Ascending aorta (tissue), 2 donors: ENCODE measurements around the gene HTT. TPM values are rescaled to one million over a fixed set of nuclear protein-coding genes. Genes with fewer than 3 reads are reported as not detected.

Experiments used
- DNase-seq, 2 donors: peaks; one replicate each; pipeline ENCODE4 v3.0.0-alpha.2; 2019; ENCODE audit warnings: low spot score in 2 of 2
- H3K27ac ChIP-seq, 2 donors: fragments of 200-600 bp; sonication (generic); one replicate each; pipeline ENCODE4 v1.5.1; 2016 to 2017; ENCODE audit warnings: mild to moderate bottlenecking in 1 of 2
- H3K27me3 ChIP-seq: fragments of 200-600 bp; sonication (generic); one replicate; pipeline ENCODE4 v1.5.1; 2017
- H3K36me3 ChIP-seq, 2 donors: fragments of 200-600 bp; sonication (generic); one replicate each; pipeline ENCODE4 v1.5.1; 2016
- H3K4me1 ChIP-seq, 2 donors: fragments of 200-600 bp; sonication (generic); one replicate each; pipeline ENCODE4 v1.5.1; 2016 to 2017; ENCODE audit warnings: mild to moderate bottlenecking in 1 of 2
- H3K4me3 ChIP-seq, 2 donors: fragments of 200-600 bp; sonication (generic); one replicate each; pipeline ENCODE4 v1.5.1; 2016 to 2017; ENCODE audit warnings: mild to moderate bottlenecking in 1 of 2
- H3K9me3 ChIP-seq, 2 donors: fragments of 200-600 bp; sonication (generic); one replicate each; pipeline ENCODE4 v1.5.1; 2016
- CTCF ChIP-seq, 3 experiments: fragments of 200-600 bp in 2 of 3; fragments of 450-650 bp in 1 of 3; sonication (generic) in 2 of 3; IDR thresholded peaks; one replicate each; pipeline ENCODE4 v1.5.1; 2016 to 2019; ENCODE audit warnings: antibody characterized with exemption in 3 of 3, mild to moderate bottlenecking in 1 of 3, moderate library complexity in 1 of 3
- intact Hi-C: fragments of 100-400 bp; cut with DNase I; formaldehyde crosslinking; loops from one replicate; pipeline ENCODE4 v1.15.1; 2023
- total RNA-seq: library from RNA; depleted of rRNA; stranded (reverse); fragments of >200 nt; gene quantifications from one replicate; pipeline ENCODE4 v1.1.0, GENCODE V29; 2016

The HTT gene
- total RNA-seq, 1 donor from 2014 or later: 23.7 TPM

GRCh38 chr4:3248178-3248480 lies 173.6 kb downstream of the HTT start:
- Histone ChIP-seq H3K9me3 (no peaks in the 10 kb centered on the region), H3K27ac (no peak overlapping the region), H3K4me1 (no peaks in the 10 kb centered on the region), H3K27me3 (no peaks in the 10 kb centered on the region), H3K4me3 (no peak overlapping the region), H3K36me3 (peaks cover 0 to under 1% of the 10 kb centered on the region in 2 donors)
- no peak for TF ChIP-seq CTCF (IDR thresholded peaks at IDR 0.05)
- intact Hi-C loops: no loop called here
- DNase-seq: no peak

- no peak for TF ChIP-seq CTCF (IDR thresholded peaks at IDR 0.05)
- no peaks in the 10 kb centered on the region for H3K27me3 ChIP-seq
- no peaks in the 10 kb centered on the region for H3K9me3 ChIP-seq
- no peaks in the 10 kb centered on the region for H3K4me1 ChIP-seq
- H3K4me3 ChIP-seq: no peak within 1 kb of the TSS
- H3K36me3 ChIP-seq: peaks cover 0 to 4% of the 10 kb centered on the region in 2 donors
- intact Hi-C loops: no loop called here
- H3K27ac ChIP-seq: no peak within 1 kb of the TSS
- no peak for DNase-seq
Measured at GRCh38 chr4:3248811-3249661, 174.6 kb downstream of the HTT start, which contains the start of gene MSANTD1. MSANTD1 (plus strand) TSS chr4:3249159; CDS start chr4:3249223, 64 bp downstream.

- intact Hi-C loops: no loop called here
- TF ChIP-seq CTCF (IDR thresholded peaks at IDR 0.05): no peak
- Histone ChIP-seq H3K9me3 (no peaks in the 10 kb centered on the region), H3K27me3 (no peaks in the 10 kb centered on the region), H3K27ac (no peak overlapping the region), H3K36me3 (peaks cover 0 to 4% of the 10 kb centered on the region in 2 donors), H3K4me1 (no peaks in the 10 kb centered on the region), H3K4me3 (no peak overlapping the region)
- DNase-seq: no peak
Measured at GRCh38 chr4:3249711-3250437, 175.4 kb downstream of the HTT start.

- DNase-seq: no peak
- Histone ChIP-seq H3K4me3 (no peak overlapping the region), H3K9me3 (no peaks in the 10 kb centered on the region), H3K36me3 (peaks cover 0 to 4% of the 10 kb centered on the region in 2 donors), H3K27ac (no peak overlapping the region), H3K27me3 (no peaks in the 10 kb centered on the region), H3K4me1 (no peaks in the 10 kb centered on the region)
- intact Hi-C loops: no loop called here
- no peak for TF ChIP-seq CTCF (IDR thresholded peaks at IDR 0.05)
Measured at GRCh38 chr4:3250438-3250955, 176.0 kb downstream of the HTT start.

- Histone ChIP-seq H3K4me1 (no peaks in the 10 kb centered on the region), H3K27me3 (no peaks in the 10 kb centered on the region), H3K9me3 (no peaks in the 10 kb centered on the region), H3K4me3 (no peak overlapping the region), H3K27ac (no peak overlapping the region), H3K36me3 (peaks cover 0 to 8% of the 10 kb centered on the region in 2 donors)
- intact Hi-C loops: no loop called here
- DNase-seq: no peak
- no peak for TF ChIP-seq CTCF (IDR thresholded peaks at IDR 0.05)
Measured at GRCh38 chr4:3250956-3251690, 176.6 kb downstream of the HTT start.
